Sigmoid colon (tissue), 4 donors: ENCODE results near the gene LUC7L.

Experiments
- POLR2A ChIP-seq, 2 donors: fragments of 450-650 bp; IDR thresholded peaks; one replicate each; pipeline ENCODE4 v1.6.1; 2016; ENCODE audit warnings: antibody characterized with exemption in 2 of 2, mild to moderate bottlenecking in 2 of 2, moderate library complexity in 2 of 2
- POLR2AphosphoS5 ChIP-seq, 4 donors: sonication (generic); formaldehyde crosslinking; IDR thresholded peaks; one replicate each; pipeline ENCODE4 v1.6.1; 2017; ENCODE audit warnings: antibody characterized with exemption in 4 of 4
- TF ChIP-seq, protein P1 (sequence below), 4 experiments: fragments of 450-650 bp in 3 of 4; fragments of 200-600 bp in 1 of 4; IDR thresholded peaks; one replicate each; pipeline ENCODE4 v1.5.1; 2016 to 2019; ENCODE audit warnings: antibody characterized with exemption in 4 of 4, mild to moderate bottlenecking in 3 of 4, moderate library complexity in 2 of 4

DNA sequence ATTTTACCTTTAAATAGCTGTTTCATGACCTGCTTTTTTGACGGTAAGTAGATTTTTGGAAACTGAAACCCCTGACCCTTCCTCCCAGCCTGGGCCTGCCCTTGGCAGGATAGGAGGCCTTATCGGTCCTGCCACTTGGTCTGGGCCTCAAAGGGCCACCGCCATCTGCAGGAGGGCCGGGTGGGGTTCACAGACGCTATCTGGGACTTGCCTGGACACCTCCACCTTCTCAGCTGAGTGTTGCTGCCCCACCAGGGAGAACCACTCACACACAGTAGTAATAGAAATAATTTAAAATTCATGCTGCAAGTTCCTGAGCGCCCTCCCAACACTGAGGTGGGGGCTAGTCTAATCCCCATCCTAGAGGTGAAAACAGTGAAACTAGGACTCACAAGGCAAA is 86.2 kb downstream of the LUC7L start:
- TF ChIP-seq, protein P1, sequence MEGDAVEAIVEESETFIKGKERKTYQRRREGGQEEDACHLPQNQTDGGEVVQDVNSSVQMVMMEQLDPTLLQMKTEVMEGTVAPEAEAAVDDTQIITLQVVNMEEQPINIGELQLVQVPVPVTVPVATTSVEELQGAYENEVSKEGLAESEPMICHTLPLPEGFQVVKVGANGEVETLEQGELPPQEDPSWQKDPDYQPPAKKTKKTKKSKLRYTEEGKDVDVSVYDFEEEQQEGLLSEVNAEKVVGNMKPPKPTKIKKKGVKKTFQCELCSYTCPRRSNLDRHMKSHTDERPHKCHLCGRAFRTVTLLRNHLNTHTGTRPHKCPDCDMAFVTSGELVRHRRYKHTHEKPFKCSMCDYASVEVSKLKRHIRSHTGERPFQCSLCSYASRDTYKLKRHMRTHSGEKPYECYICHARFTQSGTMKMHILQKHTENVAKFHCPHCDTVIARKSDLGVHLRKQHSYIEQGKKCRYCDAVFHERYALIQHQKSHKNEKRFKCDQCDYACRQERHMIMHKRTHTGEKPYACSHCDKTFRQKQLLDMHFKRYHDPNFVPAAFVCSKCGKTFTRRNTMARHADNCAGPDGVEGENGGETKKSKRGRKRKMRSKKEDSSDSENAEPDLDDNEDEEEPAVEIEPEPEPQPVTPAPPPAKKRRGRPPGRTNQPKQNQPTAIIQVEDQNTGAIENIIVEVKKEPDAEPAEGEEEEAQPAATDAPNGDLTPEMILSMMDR (IDR thresholded peaks at IDR 0.05): no peak
- TF ChIP-seq POLR2AphosphoS5 (IDR thresholded peaks at IDR 0.05): no peak
- no peak for TF ChIP-seq POLR2A (IDR thresholded peaks at IDR 0.05)
